MM.1S (cell line): Measurements from ENCODE around the gene MRGPRG.

Source experiments
- DNase-seq: peaks from one replicate; pipeline ENCODE4 v3.0.0-alpha.2; 2015
- H2AFZ ChIP-seq: fragments of 300-600 bp; sonication (generic); 2 replicates; pipeline ENCODE4 v1.6.0; 2016; ENCODE audit warnings: antibody characterized with exemption, low read length
- H3F3A ChIP-seq: fragments of 300-600 bp; sonication (generic); 2 replicates; pipeline ENCODE4 v1.6.1; 2016; ENCODE audit warnings: mild to moderate bottlenecking, antibody characterized with exemption, low read length, moderate library complexity, mixed read lengths; ENCODE audit not compliant: insufficient read depth
- H3K27ac ChIP-seq: fragments of 300-600 bp; sonication (generic); 2 replicates; pipeline ENCODE4 v1.5.1; 2016; ENCODE audit warnings: mild to moderate bottlenecking, low read length
- H3K27me3 ChIP-seq: fragments of 300-600 bp; sonication (generic); replicated peaks from 2 replicates; pipeline ENCODE4 v1.6.0; 2016; ENCODE audit warnings: low read length; ENCODE audit not compliant: insufficient read depth
- H3K36me3 ChIP-seq: fragments of 300-600 bp; sonication (generic); replicated peaks from 2 replicates; pipeline ENCODE4 v1.6.1; 2016; ENCODE audit warnings: mild to moderate bottlenecking, low read length, mixed read lengths; ENCODE audit not compliant: insufficient read depth
- H3K4me1 ChIP-seq: fragments of 300-600 bp; sonication (generic); 2 replicates; pipeline ENCODE4 v1.6.1; 2016; ENCODE audit warnings: low read length, mixed read lengths
- H3K4me2 ChIP-seq: fragments of 300-600 bp; sonication (generic); 2 replicates; pipeline ENCODE4 v1.6.0; 2016; ENCODE audit warnings: low read depth, low read length
- H3K4me3 ChIP-seq: fragments of 300-600 bp; sonication (generic); 2 replicates; pipeline ENCODE4 v1.5.1; 2016; ENCODE audit warnings: low read length, mixed read lengths
- H3K79me2 ChIP-seq: fragments of 300-600 bp; sonication (generic); 2 replicates; pipeline ENCODE4 v1.6.1; 2016; ENCODE audit warnings: mixed run types, low read length, mixed read lengths
- H3K9ac ChIP-seq: fragments of 300-600 bp; sonication (generic); 2 replicates; pipeline ENCODE4 v1.6.1; 2016; ENCODE audit warnings: low read length, mixed read lengths
- H3K9me2 ChIP-seq: fragments of 300-600 bp; sonication (generic); replicated peaks from 2 replicates; pipeline ENCODE4 v1.6.1; 2016; ENCODE audit warnings: mild to moderate bottlenecking, low read length, mixed read lengths; ENCODE audit not compliant: insufficient read depth
- H3K9me3 ChIP-seq: fragments of 300-600 bp; sonication (generic); replicated peaks from 2 replicates; pipeline ENCODE4 v1.6.1; 2016; ENCODE audit warnings: mild to moderate bottlenecking, low read length, mixed read lengths; ENCODE audit not compliant: insufficient read depth
- H4K20me1 ChIP-seq: fragments of 300-600 bp; sonication (generic); 2 replicates; pipeline ENCODE4 v1.6.1; 2016; ENCODE audit warnings: mild to moderate bottlenecking, low read length, moderate library complexity, mixed read lengths; ENCODE audit not compliant: insufficient read depth
- EZH2 ChIP-seq: fragments of 300-600 bp; sonication (generic); optimal IDR thresholded peaks from 2 replicates; pipeline ENCODE3; 2017; ENCODE audit warnings: low read depth, mild to moderate bottlenecking, antibody characterized with exemption, low read length, mixed read lengths
- EZH2phosphoT487 ChIP-seq: fragments of 300-600 bp; sonication (generic); IDR thresholded peaks from 2 replicates; pipeline ENCODE4 v1.6.1; 2018; ENCODE audit warnings: antibody characterized with exemption, low read length
- TF ChIP-seq, protein P1 (sequence below): fragments of 300-600 bp; sonication (generic); IDR thresholded peaks from 2 replicates; pipeline ENCODE4 v1.5.1; 2016; ENCODE audit warnings: antibody characterized with exemption, low read length, mixed read lengths

Gene MRGPRG

DNA sequence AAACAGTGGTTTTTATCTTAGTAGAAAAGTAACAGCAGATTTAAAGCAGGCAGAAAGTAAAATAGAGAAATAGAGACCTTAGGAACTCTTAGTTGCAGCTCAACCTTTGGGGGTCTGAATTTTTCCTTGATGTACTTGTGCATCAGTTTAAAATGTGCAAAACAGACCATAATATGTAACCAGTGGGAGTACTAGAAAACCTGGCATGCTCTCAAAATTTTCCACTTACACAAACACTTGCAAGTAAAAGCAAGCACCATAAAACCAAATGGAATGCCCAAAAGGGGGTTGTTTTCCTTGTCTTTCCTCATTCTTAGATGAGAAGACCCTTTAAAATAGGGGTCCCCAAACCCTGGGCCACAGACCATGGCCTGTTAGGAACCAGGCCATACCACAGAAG lies 26.5 kb upstream of the MRGPRG start:
- Histone ChIP-seq H3K27me3 (no peaks in the 10 kb centered on the region), H3K4me1 (0 out of 2 replicates have a peak, but pooled peaks cover 3% of the 10 kb centered on the region), H3K9me2 (no peaks in the 10 kb centered on the region), H4K20me1 (no peaks in the 10 kb centered on the region), H3K79me2 (no peaks in the 10 kb centered on the region), H3K27ac (no peak overlapping the region), H3K36me3 (no peaks in the 10 kb centered on the region), H3K9me3 (no peaks in the 10 kb centered on the region), H3K4me2 (no peak overlapping the region), H3K9ac (no peak overlapping the region), H3F3A (no peaks in the 10 kb centered on the region), H2AFZ (no peak overlapping the region), H3K4me3 (no peak overlapping the region)
- DNase-seq = no peak
- TF ChIP-seq EZH2 = no peak
- no peak for TF ChIP-seq EZH2phosphoT487
- TF ChIP-seq, protein P1, sequence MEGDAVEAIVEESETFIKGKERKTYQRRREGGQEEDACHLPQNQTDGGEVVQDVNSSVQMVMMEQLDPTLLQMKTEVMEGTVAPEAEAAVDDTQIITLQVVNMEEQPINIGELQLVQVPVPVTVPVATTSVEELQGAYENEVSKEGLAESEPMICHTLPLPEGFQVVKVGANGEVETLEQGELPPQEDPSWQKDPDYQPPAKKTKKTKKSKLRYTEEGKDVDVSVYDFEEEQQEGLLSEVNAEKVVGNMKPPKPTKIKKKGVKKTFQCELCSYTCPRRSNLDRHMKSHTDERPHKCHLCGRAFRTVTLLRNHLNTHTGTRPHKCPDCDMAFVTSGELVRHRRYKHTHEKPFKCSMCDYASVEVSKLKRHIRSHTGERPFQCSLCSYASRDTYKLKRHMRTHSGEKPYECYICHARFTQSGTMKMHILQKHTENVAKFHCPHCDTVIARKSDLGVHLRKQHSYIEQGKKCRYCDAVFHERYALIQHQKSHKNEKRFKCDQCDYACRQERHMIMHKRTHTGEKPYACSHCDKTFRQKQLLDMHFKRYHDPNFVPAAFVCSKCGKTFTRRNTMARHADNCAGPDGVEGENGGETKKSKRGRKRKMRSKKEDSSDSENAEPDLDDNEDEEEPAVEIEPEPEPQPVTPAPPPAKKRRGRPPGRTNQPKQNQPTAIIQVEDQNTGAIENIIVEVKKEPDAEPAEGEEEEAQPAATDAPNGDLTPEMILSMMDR = no peak

DNA sequence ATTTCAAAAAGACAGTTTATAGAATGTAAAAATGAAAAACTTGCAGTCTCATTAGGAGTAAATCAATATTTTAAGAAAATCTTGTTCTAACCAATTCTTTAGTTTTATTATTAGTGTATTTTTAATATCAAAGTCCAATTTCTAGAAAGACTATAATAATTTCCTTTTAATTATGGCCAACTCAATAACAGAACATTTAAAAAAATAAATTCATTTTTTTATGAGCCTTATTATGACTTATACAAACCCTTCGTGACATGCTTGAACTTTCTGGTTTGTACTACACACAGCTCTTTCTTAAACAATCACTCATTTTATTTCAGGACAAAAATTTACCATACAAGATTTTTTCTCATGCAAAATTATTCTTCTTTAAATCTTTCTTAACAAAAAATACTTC lies 25.3 kb upstream of the MRGPRG start:
- H3K4me2 ChIP-seq = no peak overlapping the region
- no peak overlapping the region for H3K9ac ChIP-seq
- no peak overlapping the region for H3K4me3 ChIP-seq
- no peak overlapping the region for H3K27ac ChIP-seq
- no peaks in the 10 kb centered on the region for H3K9me2 ChIP-seq
- no peaks in the 10 kb centered on the region for H3K27me3 ChIP-seq
- DNase-seq = no peak
- H3K36me3 ChIP-seq = no peaks in the 10 kb centered on the region
- no peaks in the 10 kb centered on the region for H3K9me3 ChIP-seq
- H3K4me1 ChIP-seq = 0 out of 2 replicates have a peak, but pooled peaks cover 3% of the 10 kb centered on the region
- no peak for TF ChIP-seq EZH2
- TF ChIP-seq, protein P1 = no peak
- TF ChIP-seq EZH2phosphoT487 = no peak
- no peak overlapping the region for H2AFZ ChIP-seq
- no peaks in the 10 kb centered on the region for H3F3A ChIP-seq
- no peaks in the 10 kb centered on the region for H3K79me2 ChIP-seq
- H4K20me1 ChIP-seq = no peaks in the 10 kb centered on the region

DNA sequence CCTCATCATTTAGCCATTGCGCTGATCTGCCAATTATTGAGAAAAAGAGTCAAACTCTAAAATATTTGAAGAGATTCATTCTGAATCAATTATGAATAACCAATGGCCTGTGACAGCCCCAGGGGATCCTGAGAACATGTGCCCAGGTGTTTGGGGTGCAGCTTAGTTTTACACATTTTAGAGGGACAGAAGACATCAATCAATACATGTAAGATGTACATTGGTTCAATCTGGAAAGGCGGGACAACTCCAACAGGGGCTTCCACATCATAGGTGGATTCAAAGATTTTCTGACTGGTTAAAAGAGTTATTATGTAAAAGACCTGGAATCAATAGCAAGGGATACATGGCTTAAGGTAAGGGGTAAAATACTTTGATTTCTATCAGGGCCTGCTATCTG lies 18.5 kb upstream of the MRGPRG start:
- no peak for DNase-seq
- Histone ChIP-seq H3K27ac (no peak overlapping the region), H3K27me3 (0 out of 2 replicates have a peak, but pooled peaks cover 6% of the 10 kb centered on the region), H3K4me3 (no peak overlapping the region), H3K9me3 (no peaks in the 10 kb centered on the region), H3K4me1 (no peaks in the 10 kb centered on the region; the same call in 1 of the 2 replicates), H4K20me1 (no peaks in the 10 kb centered on the region), H3K36me3 (no peaks in the 10 kb centered on the region), H3K79me2 (no peaks in the 10 kb centered on the region), H3K9ac (no peak overlapping the region), H3F3A (no peaks in the 10 kb centered on the region), H3K9me2 (no peaks in the 10 kb centered on the region), H3K4me2 (no peak overlapping the region), H2AFZ (no peak overlapping the region)
- no peak for TF ChIP-seq EZH2
- TF ChIP-seq, protein P1 = no peak
